GM12891 (cell line): ENCODE data around the gene SPINK8.

Experiments used
- POLR2A ChIP-seq: IDR thresholded peaks from 2 replicates; pipeline ENCODE4 v1.6.1; 2011; ENCODE audit warnings: low read depth, low read length, control low read depth
- POLR2AphosphoS5 ChIP-seq: IDR thresholded peaks from 2 replicates; pipeline ENCODE4 v1.6.1; 2011; ENCODE audit warnings: low read depth, low read length, control low read depth

- TF ChIP-seq POLR2A (no peak), POLR2AphosphoS5 (no peak)
Measured at GRCh38 chr3:48364840-48365239, 31.4 kb upstream of the SPINK8 start.
